ENCODE measurements around the gene GCK. TPM values are rescaled to one million over a fixed set of nuclear protein-coding genes. Genes with fewer than 3 reads are reported as not detected.
A peak's percentile ranks its signal among the peaks of the same experiment; 100 is the strongest.

Gene GCK
- total and polyA plus RNA-seq, 2 donors (not counting 1 experiment from before 2014, with no cell fraction given): 0.22 to 0.24 TPM

- TF ChIP-seq CTCF (IDR thresholded peaks at IDR 0.05): no peak
- TF ChIP-seq EZH2 (IDR thresholded peaks at IDR 0.05; ENCODE audit: borderline replicate concordance, insufficient read depth, low read depth, low read length, poor library complexity, severe bottlenecking): no peak
- no peak for DNase-seq
- peak overlapping the region; percentile 82 for H3K9ac ChIP-seq (ENCODE audit: low read length)
- H4K20me1 ChIP-seq (ENCODE audit: control insufficient read depth, insufficient read depth, low read length, poor library complexity, severe bottlenecking): peaks cover 14% of the 10 kb centered on the region
- intact Hi-C loops (cut with micrococcal nuclease): loop anchor here (2.0 kb wide), 1 partner anchor 127 kb away; no protein-coding TSS in a partner anchor
- peaks cover 7 to 11% of the 10 kb centered on the region in 2 donors for H3K4me1 ChIP-seq (ENCODE audit: control insufficient read depth in 2 of 2, insufficient read depth in 2 of 2, low read length in 2 of 2)
- no peaks in the 10 kb centered on the region for H3K9me3 Mint-ChIP-seq (ENCODE audit: insufficient read depth)
- WGBS (ENCODE audit: insufficient coverage): 65% methylated on average over 8 of the region's 8 CpGs
- ATAC-seq (ENCODE audit: low read depth): no peak
- H3K27ac Mint-ChIP-seq: no peak overlapping the region
- H3K27ac ChIP-seq (ENCODE audit: low read length in 2 of 2): no peak overlapping the region
- CTCF ChIA-PET: interaction anchor here (1.1 to 1.6 kb wide), 3 partner anchors 104 to 183 kb away, joined by 3 to 11 read pairs (median 4); partner anchors contain the start of gene PGAM2
- H3K79me2 ChIP-seq (ENCODE audit: control insufficient read depth, insufficient read depth, low read length): peaks cover 44% of the 10 kb centered on the region
- H3K4me1 Mint-ChIP-seq: peaks cover 23% of the 10 kb centered on the region
- H3K9me3 ChIP-seq (ENCODE audit: control extremely low read depth in 1 of 3, control insufficient read depth in 2 of 3, insufficient read depth in 1 of 3, low read length in 2 of 3): no peaks in the 10 kb centered on the region
- peaks cover 3 to 26% of the 10 kb centered on the region in 2 experiments for H3K36me3 ChIP-seq (replicated peaks in 1 of 2; ENCODE audit: control extremely low read depth in 1 of 2, control insufficient read depth in 1 of 2, extremely low read depth in 1 of 2, insufficient read depth in 2 of 2, low read length in 1 of 2)
- POLR2A ChIA-PET: interaction anchor here (0.6 to 1.9 kb wide), 2 partner anchors 97 to 182 kb away, joined by 5 to 6 read pairs; no protein-coding TSS in a partner anchor
- peak overlapping the region; percentile 41 to 81 (median 70) for H3K4me3 ChIP-seq (ENCODE audit: control extremely low read depth in 1 of 5, extremely low read depth in 1 of 5, insufficient read depth in 1 of 5, low read depth in 2 of 5, low read length in 4 of 5)
- peak overlapping the region; percentile 88 for H3K4me3 Mint-ChIP-seq
- H3K27me3 ChIP-seq (replicated peaks in 1 of 4; ENCODE audit: control extremely low read depth in 1 of 4, control insufficient read depth in 3 of 4, insufficient read depth in 4 of 4, low read length in 3 of 4): no peaks in the 10 kb centered on the region
- H2AFZ ChIP-seq (ENCODE audit: insufficient read depth, low read depth, low read length, poor library complexity, severe bottlenecking): no peak overlapping the region
- H3K4me2 ChIP-seq (replicated peaks; ENCODE audit: low read depth, low read length, poor library complexity, severe bottlenecking): peak overlapping the region; percentile 79
- H3K27me3 Mint-ChIP-seq: peaks cover 7% of the 10 kb centered on the region
These were observed 12.6 kb upstream of the GCK start for GRCh38 chr7:44201813-44202212.
